MM.1S (cell line): Measurements from ENCODE around the gene L3MBTL4.

Experiments used
- EZH2 ChIP-seq: fragments of 300-600 bp; sonication (generic); optimal IDR thresholded peaks from 2 replicates; pipeline ENCODE3; 2017; ENCODE audit warnings: low read depth, mild to moderate bottlenecking, antibody characterized with exemption, low read length, mixed read lengths
- EZH2phosphoT487 ChIP-seq: fragments of 300-600 bp; sonication (generic); IDR thresholded peaks from 2 replicates; pipeline ENCODE4 v1.6.1; 2018; ENCODE audit warnings: antibody characterized with exemption, low read length
- TF ChIP-seq, protein P1 (sequence below): fragments of 300-600 bp; sonication (generic); IDR thresholded peaks from 2 replicates; pipeline ENCODE4 v1.5.1; 2016; ENCODE audit warnings: antibody characterized with exemption, low read length, mixed read lengths

DNA sequence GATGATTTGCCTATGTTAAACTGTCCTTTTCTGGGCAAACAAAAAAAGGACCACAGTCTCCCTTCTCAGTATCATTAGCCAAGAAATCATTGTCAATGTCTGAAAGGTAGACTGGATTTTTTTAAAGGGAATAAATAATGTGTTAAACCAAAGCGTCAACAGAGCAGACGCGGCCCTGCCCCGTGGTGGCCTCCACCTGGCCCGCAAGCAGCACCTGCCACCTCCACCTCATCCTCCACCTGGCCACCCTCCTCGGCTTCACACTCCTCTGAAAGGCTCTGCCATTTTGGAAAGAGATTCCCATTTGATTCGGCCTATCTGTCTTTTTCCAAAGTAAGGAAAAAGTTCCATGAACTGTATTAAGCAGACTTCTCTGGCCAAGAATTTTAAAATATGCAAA, 451.4 kb downstream of the L3MBTL4 start:
- TF ChIP-seq, protein P1, sequence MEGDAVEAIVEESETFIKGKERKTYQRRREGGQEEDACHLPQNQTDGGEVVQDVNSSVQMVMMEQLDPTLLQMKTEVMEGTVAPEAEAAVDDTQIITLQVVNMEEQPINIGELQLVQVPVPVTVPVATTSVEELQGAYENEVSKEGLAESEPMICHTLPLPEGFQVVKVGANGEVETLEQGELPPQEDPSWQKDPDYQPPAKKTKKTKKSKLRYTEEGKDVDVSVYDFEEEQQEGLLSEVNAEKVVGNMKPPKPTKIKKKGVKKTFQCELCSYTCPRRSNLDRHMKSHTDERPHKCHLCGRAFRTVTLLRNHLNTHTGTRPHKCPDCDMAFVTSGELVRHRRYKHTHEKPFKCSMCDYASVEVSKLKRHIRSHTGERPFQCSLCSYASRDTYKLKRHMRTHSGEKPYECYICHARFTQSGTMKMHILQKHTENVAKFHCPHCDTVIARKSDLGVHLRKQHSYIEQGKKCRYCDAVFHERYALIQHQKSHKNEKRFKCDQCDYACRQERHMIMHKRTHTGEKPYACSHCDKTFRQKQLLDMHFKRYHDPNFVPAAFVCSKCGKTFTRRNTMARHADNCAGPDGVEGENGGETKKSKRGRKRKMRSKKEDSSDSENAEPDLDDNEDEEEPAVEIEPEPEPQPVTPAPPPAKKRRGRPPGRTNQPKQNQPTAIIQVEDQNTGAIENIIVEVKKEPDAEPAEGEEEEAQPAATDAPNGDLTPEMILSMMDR = no peak
- TF ChIP-seq EZH2phosphoT487 (no peak), EZH2 (no peak)
